Endothelial cell of umbilical vein (primary cell): Measurements from ENCODE around the gene PPP1R2C. TPM values are rescaled to one million over a fixed set of nuclear protein-coding genes. Genes with fewer than 3 reads are reported as not detected.

Experiments
- BruUV-seq: library from RNA; stranded (reverse); fragments of 400-500 nt; replicated peaks from 2 replicates; lab custom pipeline; 2021; lab: Mats Ljungman, UMichigan
- CTCF ChIA-PET: fragments of 300-600, 350-600 bp; sonication (Branson Sonifier 250); formaldehyde crosslinking; loops from one replicate; lab custom pipeline; 2021; ENCODE audit warnings: antibody characterized with exemption, inconsistent platforms; lab: Charles Lee
- POLR2A ChIA-PET: fragments of 300-600, 350-600 bp; sonication (Branson Sonifier 250); formaldehyde crosslinking; loops from one replicate; lab custom pipeline; 2021; ENCODE audit warnings: antibody characterized with exemption, inconsistent platforms; lab: Charles Lee
- DNase-seq: peaks from one replicate; pipeline ENCODE4 v3.0.0-alpha.2; 2011; ENCODE audit warnings: low read depth, low spot score
- FAIRE-seq: peaks from 2 replicates; lab custom pipeline; 2011; peaks lifted over from hg19 to GRCh38; lab: Jason Lieb, UNC
- H2AFZ ChIP-seq: 2 replicates; pipeline ENCODE4 v1.6.0; 2012; ENCODE audit warnings: low read depth, low read length, control low read depth, inconsistent platforms
- H3K27ac ChIP-seq: 2 replicates; pipeline ENCODE4 v1.5.1; 2011; ENCODE audit warnings: low read depth, mild to moderate bottlenecking, control low read depth, low read length, moderate library complexity; ENCODE audit not compliant: insufficient read depth
- H3K27me3 ChIP-seq, 2 experiments: 2 replicates each; pipeline versions ENCODE4 v1.6.0 to v1.6.1; 2011; ENCODE audit warnings: low read length in 2 of 2, mixed read lengths in 1 of 2; ENCODE audit not compliant: control insufficient read depth in 2 of 2, insufficient read depth in 2 of 2
- H3K36me3 ChIP-seq, 2 experiments: 2 replicates in 1 of 2; 3 replicates in 1 of 2; pipeline ENCODE4 v1.5.1; 2011; ENCODE audit warnings: low read length in 2 of 2, mild to moderate bottlenecking in 1 of 2, moderate library complexity in 1 of 2; ENCODE audit not compliant: control insufficient read depth in 2 of 2, insufficient read depth in 2 of 2; ENCODE audit errors: extremely low read depth in 1 of 2
- H3K4me1 ChIP-seq: 3 replicates; pipeline ENCODE4 v1.5.1; 2011; ENCODE audit warnings: mild to moderate bottlenecking, low read length; ENCODE audit not compliant: control insufficient read depth, insufficient read depth; ENCODE audit errors: extremely low read depth
- H3K4me2 ChIP-seq: 2 replicates; pipeline ENCODE4 v1.6.1; 2011; ENCODE audit warnings: low read length, control low read depth, mixed read lengths; ENCODE audit not compliant: insufficient read depth
- H3K4me3 ChIP-seq, 3 experiments: fragments of 200-600 bp in 1 of 3; sonication (generic), shearing (Covaris generic) in 1 of 3; replicated peaks in 1 of 3; 2 replicates each; pipeline ENCODE4 v1.5.1; 2011 to 2016; ENCODE audit warnings: control low read depth in 3 of 3, low read length in 3 of 3, mild to moderate bottlenecking in 2 of 3, inconsistent platforms in 1 of 3, low read depth in 1 of 3, moderate library complexity in 1 of 3; ENCODE audit not compliant: insufficient read depth in 1 of 3
- H3K79me2 ChIP-seq: 2 replicates; pipeline ENCODE4 v1.6.0; 2012; ENCODE audit warnings: low read length, inconsistent platforms; ENCODE audit not compliant: control insufficient read depth, insufficient read depth
- H3K9ac ChIP-seq: replicated peaks from 2 replicates; pipeline ENCODE3; 2011; ENCODE audit warnings: low read length, control low read depth; ENCODE audit not compliant: insufficient read depth; ENCODE audit errors: extremely low read depth
- H3K9me1 ChIP-seq: replicated peaks from 3 replicates; pipeline ENCODE4 v1.6.0; 2011; ENCODE audit warnings: mild to moderate bottlenecking, low read length; ENCODE audit not compliant: control insufficient read depth, insufficient read depth; ENCODE audit errors: extremely low read depth
- H3K9me3 ChIP-seq: replicated peaks from 2 replicates; pipeline ENCODE4 v1.5.1; 2012; ENCODE audit warnings: low read length, inconsistent platforms; ENCODE audit not compliant: control insufficient read depth, insufficient read depth
- H4K20me1 ChIP-seq: replicated peaks from 2 replicates; pipeline ENCODE3; 2011; ENCODE audit warnings: mild to moderate bottlenecking, low read length; ENCODE audit not compliant: control insufficient read depth, insufficient read depth; ENCODE audit errors: extremely low read depth
- CTCF ChIP-seq, 2 donors: IDR thresholded peaks; 1 replicate in 1 of 2; 2 replicates in 1 of 2; pipeline ENCODE4 v1.5.1; 2011; ENCODE audit warnings: low read length in 2 of 2, mild to moderate bottlenecking in 2 of 2, moderate library complexity in 2 of 2, control low read depth in 1 of 2, inconsistent platforms in 1 of 2, low read depth in 1 of 2; ENCODE audit not compliant: insufficient read depth in 1 of 2; ENCODE audit errors: extremely low read depth in 1 of 2
- EZH2 ChIP-seq: IDR thresholded peaks from 2 replicates; pipeline ENCODE4 v1.6.1; 2012; ENCODE audit warnings: borderline replicate concordance, low read depth, mild to moderate bottlenecking, moderate library complexity, low read length, inconsistent platforms; ENCODE audit not compliant: severe bottlenecking
- FOS ChIP-seq: IDR thresholded peaks from 2 replicates; pipeline ENCODE4 v1.6.1; 2011; ENCODE audit warnings: mild to moderate bottlenecking, low read length, moderate library complexity, borderline replicate concordance; ENCODE audit not compliant: insufficient read depth
- GATA2 ChIP-seq: IDR thresholded peaks from 2 replicates; pipeline ENCODE4 v1.7.0; 2011; ENCODE audit warnings: low read depth, mild to moderate bottlenecking, moderate library complexity, mixed read lengths, low read length; ENCODE audit not compliant: insufficient read length, insufficient read depth
- JUN ChIP-seq: IDR thresholded peaks from 2 replicates; pipeline ENCODE4 v1.6.1; 2011; ENCODE audit warnings: borderline replicate concordance, low read depth; ENCODE audit not compliant: insufficient read length, insufficient read depth
- MAX ChIP-seq: IDR thresholded peaks from 2 replicates; pipeline ENCODE4 v1.6.1; 2011; ENCODE audit not compliant: insufficient read depth, insufficient read length
- MYC ChIP-seq: IDR thresholded peaks from one replicate; pipeline ENCODE4 v1.6.1; 2011; ENCODE audit warnings: mild to moderate bottlenecking, low read depth, low read length
- POLR2A ChIP-seq: IDR thresholded peaks from 2 replicates; pipeline ENCODE4 v1.6.1; 2012; ENCODE audit warnings: low read depth, mild to moderate bottlenecking, control low read depth, low read length
- POLR2AphosphoS5 ChIP-seq: IDR thresholded peaks from 2 replicates; pipeline ENCODE4 v1.6.1; 2012; ENCODE audit warnings: low read depth, mild to moderate bottlenecking, control low read depth, low read length, moderate library complexity; ENCODE audit not compliant: insufficient read depth
- dilution Hi-C: fragments of 300-500 bp; cut with MboI; formaldehyde crosslinking; loops from one replicate; pipeline ENCODE4 v1.15.0; 2019; ENCODE audit warnings: low sequenced_read_pairs; ENCODE audit not compliant: extremely low pct_ligation_motif_present
- intact Hi-C: fragments of 100-400 bp; cut with micrococcal nuclease; formaldehyde crosslinking; loops from one replicate; pipeline ENCODE4 v1.10.0; 2022
- polyA plus RNA-seq, 4 experiments: library from polyadenylated mRNA; depleted of rRNA in 3 of 4; stranded (reverse) in 3 of 4; unstranded in 1 of 4; fragments of >200 nt; gene quantifications; 2 replicates each; pipeline versions ENCODE4 v1.2.1 to v1.2.3, GENCODE V29; 2011 to 2012; ENCODE audit warnings: missing spikeins in 1 of 4
- total RNA-seq: library from RNA; stranded (reverse); gene quantifications from 2 replicates; pipeline ENCODE4 v1.2.3, GENCODE V29; 2021

The PPP1R2C gene
- total and polyA plus RNA-seq, 2 donors (not counting 3 experiments of a cell fraction or from before 2014, with no cell fraction given) = not detected

GRCh38 chrX:42754603-42755002, 23.4 kb downstream of the PPP1R2C start:
- no peak for TF ChIP-seq EZH2
- no peak for TF ChIP-seq JUN
- no peak for TF ChIP-seq POLR2AphosphoS5
- TF ChIP-seq MAX = no peak
- no peak for TF ChIP-seq POLR2A
- TF ChIP-seq MYC = no peak
- no peak for TF ChIP-seq CTCF (IDR thresholded peaks at IDR 0.05; ENCODE audit: extremely low read depth in 1 of 2, insufficient read depth in 1 of 2, low read depth in 1 of 2, low read length in 2 of 2)
- no peak for TF ChIP-seq FOS
- no peak for TF ChIP-seq GATA2
- Histone ChIP-seq H3K27me3 (no peaks in the 10 kb centered on the region), H3K9me3 (no peaks in the 10 kb centered on the region), H3K4me2 (no peak overlapping the region), H3K79me2 (no peaks in the 10 kb centered on the region), H3K9me1 (no peaks in the 10 kb centered on the region), H3K4me1 (peaks cover 15% of the 10 kb centered on the region), H3K9ac (no peak overlapping the region), H3K4me3 (no peak overlapping the region), H4K20me1 (no peaks in the 10 kb centered on the region), H3K36me3 (no peaks in the 10 kb centered on the region), H2AFZ (no peak overlapping the region), H3K27ac (no peak overlapping the region)
- DNase-seq (no peak), FAIRE-seq (no peak)
- intact Hi-C loops = no loop called here
- ChIA-PET POLR2A (no interaction called here), CTCF (no interaction called here)
- no TSS peak for BruUV-seq
- dilution Hi-C loops = no loop called here
